BJ (cell line): ENCODE data around the gene IL11. TPM values are rescaled to one million over a fixed set of nuclear protein-coding genes. Genes with fewer than 3 reads are reported as not detected.

Experiments
- polyA plus RNA-seq: library from polyadenylated mRNA; depleted of rRNA; stranded (reverse); fragments of >200 nt; gene quantifications from 2 replicates; pipeline ENCODE4 v1.2.3, GENCODE V29; 2011; rRNA removed

The IL11 gene
- polyA plus RNA-seq, 1 experiment, result 16.4 TPM

Other genes with a start within 250 kb of the IL11 start
- 10.4 and 10.5 TPM in 2 replicates for gene TNNT1, start 221.3 kb downstream of the IL11 start, polyA plus RNA-seq
- gene TNNI3, start 212.7 kb downstream of the IL11 start, polyA plus RNA-seq, result 0.12 TPM in 1 of 2 replicates, not detected in the other
- gene DNAAF3, start 203.8 kb downstream of the IL11 start, polyA plus RNA-seq, result 0.39 and 0.51 TPM in 2 replicates
- gene SYT5, start 190.2 kb downstream of the IL11 start, polyA plus RNA-seq, result 0.26 and 0.47 TPM in 2 replicates
- 2.2 and 4.3 TPM in 2 replicates for gene PTPRH, start 161.0 kb downstream of the IL11 start, polyA plus RNA-seq
- gene TMEM86B, start 141.7 kb downstream of the IL11 start, polyA plus RNA-seq, result 0.56 and 1.5 TPM in 2 replicates
- 25.9 and 42.5 TPM in 2 replicates for gene PPP6R1, start 111.4 kb downstream of the IL11 start, polyA plus RNA-seq
- gene HSPBP1, start 90.4 kb downstream of the IL11 start, polyA plus RNA-seq, result 24.4 and 43.8 TPM in 2 replicates
- 10.6 and 12.8 TPM in 2 replicates for gene BRSK1, start 86.5 kb downstream of the IL11 start, polyA plus RNA-seq
- gene TMEM150B, start 45.1 kb downstream of the IL11 start, polyA plus RNA-seq, result not detected in 2 replicates
- gene KMT5C, start 30.6 kb downstream of the IL11 start, polyA plus RNA-seq, result 3.7 and 6.4 TPM in 2 replicates
- 0.12 and 0.58 TPM in 2 replicates for gene COX6B2, start 15.7 kb downstream of the IL11 start, polyA plus RNA-seq
- 0.02 TPM in 1 of 2 replicates, not detected in the other for gene GARIN5B, start 7.2 kb downstream of the IL11 start, polyA plus RNA-seq
- 0.93 and 1.3 TPM in 2 replicates for gene TMEM190, start 6.4 kb upstream of the IL11 start, polyA plus RNA-seq
- gene TMEM238, start 13.8 kb upstream of the IL11 start, polyA plus RNA-seq, result 0.10 and 0.15 TPM in 2 replicates
- 485 and 838 TPM in 2 replicates for gene RPL28, start 15.5 kb upstream of the IL11 start, polyA plus RNA-seq
- 47.7 and 79.4 TPM in 2 replicates for gene UBE2S, start 37.3 kb upstream of the IL11 start, polyA plus RNA-seq
- gene SHISA7, start 72.8 kb upstream of the IL11 start, polyA plus RNA-seq, result not detected in 2 replicates
- gene ISOC2, start 91.2 kb upstream of the IL11 start, polyA plus RNA-seq, result 93.8 and 123 TPM in 2 replicates
- not detected in 2 replicates for gene C19orf85, start 94.3 kb upstream of the IL11 start, polyA plus RNA-seq
- 0.36 and 0.48 TPM in 2 replicates for gene ZNF628, start 106.2 kb upstream of the IL11 start, polyA plus RNA-seq
- gene NAT14, start 114.7 kb upstream of the IL11 start, polyA plus RNA-seq, result 20.4 and 34.8 TPM in 2 replicates
- gene SSC5D, start 118.0 kb upstream of the IL11 start, polyA plus RNA-seq, result 5.5 and 8.2 TPM in 2 replicates
- gene SBK2, start 166.7 kb upstream of the IL11 start, polyA plus RNA-seq, result 0.07 TPM in 1 of 2 replicates, not detected in the other
- 0.06 and 0.11 TPM in 2 replicates for gene SBK3, start 175.1 kb upstream of the IL11 start, polyA plus RNA-seq
- 2.6 and 3.8 TPM in 2 replicates for gene ZNF579, start 210.4 kb upstream of the IL11 start, polyA plus RNA-seq
- gene FIZ1, start 229.1 kb upstream of the IL11 start, polyA plus RNA-seq, result 3.7 and 4.0 TPM in 2 replicates
- gene ZNF524, start 229.8 kb upstream of the IL11 start, polyA plus RNA-seq, result 7.8 TPM in 2 replicates
- 1.2 and 1.4 TPM in 2 replicates for gene ZNF865, start 235.2 kb upstream of the IL11 start, polyA plus RNA-seq